Measurements from ENCODE around the gene CFDP1. TPM values are rescaled to one million over a fixed set of nuclear protein-coding genes. Genes with fewer than 3 reads are reported as not detected.
"Not testable (repeated sequence)": the region's sequence is repeated elsewhere in the genome, so short reads cannot be mapped to it uniquely, and the experiment has no call there.

Gene CFDP1
- total RNA-seq, 2 experiments from 2014 or later: 37.6 to 41.3 TPM

- no peak for DNase-seq
- peaks cover 3% of the 10 kb centered on the region for H3K36me3 Mint-ChIP-seq
- H3K27me3 Mint-ChIP-seq: no peaks in the 10 kb centered on the region
- H3K27ac Mint-ChIP-seq: no peak overlapping the region
- intact Hi-C loops (cut with micrococcal nuclease): no loop called here
- ChIA-PET CTCF (interaction anchor here (1.1 to 1.6 kb wide), 2 partner anchors 12 to 224 kb away, joined by 3 read pairs; no protein-coding TSS in a partner anchor), POLR2A (no interaction called here)
- H3K4me3 Mint-ChIP-seq: no peak overlapping the region
- peaks cover 51% of the 10 kb centered on the region for H3K4me1 Mint-ChIP-seq (ENCODE audit: low read depth)
- H3K9me3 Mint-ChIP-seq: no peaks in the 10 kb centered on the region
These were observed 24.2 kb upstream of the CFDP1 start for GRCh38 chr16:75457485-75458021.

- H3K27me3 Mint-ChIP-seq: no peaks in the 10 kb centered on the region
- intact Hi-C loops (cut with micrococcal nuclease): no loop called here
- no peak for DNase-seq
- no peak overlapping the region for H3K27ac Mint-ChIP-seq
- H3K4me3 Mint-ChIP-seq: no peak overlapping the region
- no peaks in the 10 kb centered on the region for H3K9me3 Mint-ChIP-seq
- H3K4me1 Mint-ChIP-seq (ENCODE audit: low read depth): peaks cover 46% of the 10 kb centered on the region
- peaks cover 3% of the 10 kb centered on the region for H3K36me3 Mint-ChIP-seq
- ChIA-PET POLR2A (no interaction called here), CTCF (interaction anchor here (1.6 kb wide), 1 partner anchor 223 kb away, joined by 3 read pairs; no protein-coding TSS in a partner anchor)
These were observed 23.7 kb upstream of the CFDP1 start for GRCh38 chr16:75456971-75457370.

GRCh38 chr16:75456486-75456885 lies 23.2 kb upstream of the CFDP1 start:
- CTCF ChIA-PET: interaction anchor here (0.9 to 1.6 kb wide), 2 partner anchors 9 to 222 kb away, joined by 3 read pairs; no protein-coding TSS in a partner anchor
- H3K36me3 Mint-ChIP-seq; POLR2A ChIA-PET; H3K27ac Mint-ChIP-seq; H3K4me3 Mint-ChIP-seq; DNase-seq; H3K9me3 Mint-ChIP-seq; intact Hi-C loops (cut with micrococcal nuclease); H3K27me3 Mint-ChIP-seq: not testable (repeated sequence)
- peaks cover 41% of the 10 kb centered on the region for H3K4me1 Mint-ChIP-seq (ENCODE audit: low read depth)

GRCh38 chr16:75455677-75456076 lies 22.4 kb upstream of the CFDP1 start:
- intact Hi-C loops (cut with micrococcal nuclease): no loop called here
- ChIA-PET CTCF (interaction anchor here (0.9 kb wide), 1 partner anchor 9 kb away, joined by 3 read pairs; no protein-coding TSS in a partner anchor), POLR2A (no interaction called here)
- no peak overlapping the region for H3K27ac Mint-ChIP-seq
- peaks cover 4% of the 10 kb centered on the region for H3K36me3 Mint-ChIP-seq
- no peaks in the 10 kb centered on the region for H3K9me3 Mint-ChIP-seq
- no peak overlapping the region for H3K4me3 Mint-ChIP-seq
- H3K4me1 Mint-ChIP-seq (ENCODE audit: low read depth): peaks cover 34% of the 10 kb centered on the region
- H3K27me3 Mint-ChIP-seq: no peaks in the 10 kb centered on the region
- DNase-seq: no peak

GRCh38 chr16:75452464-75453190 lies 19.3 kb upstream of the CFDP1 start:
- H3K9me3 Mint-ChIP-seq: no peaks in the 10 kb centered on the region
- H3K27me3 Mint-ChIP-seq: no peaks in the 10 kb centered on the region
- no peak overlapping the region for H3K27ac Mint-ChIP-seq
- POLR2A ChIA-PET: no interaction called here
- peaks cover 7% of the 10 kb centered on the region for H3K36me3 Mint-ChIP-seq
- DNase-seq: no peak
- intact Hi-C loops (cut with micrococcal nuclease): no loop called here
- H3K4me1 Mint-ChIP-seq (ENCODE audit: low read depth): peaks cover 20% of the 10 kb centered on the region
- H3K4me3 Mint-ChIP-seq: no peak overlapping the region
- CTCF ChIA-PET: no interaction called here

GRCh38 chr16:75446416-75446815 lies 13.1 kb upstream of the CFDP1 start:
- H3K36me3 Mint-ChIP-seq: peaks cover 8% of the 10 kb centered on the region
- H3K4me1 Mint-ChIP-seq (ENCODE audit: low read depth): no peaks in the 10 kb centered on the region
- H3K4me3 Mint-ChIP-seq: no peak overlapping the region
- no peaks in the 10 kb centered on the region for H3K27me3 Mint-ChIP-seq
- no peak overlapping the region for H3K27ac Mint-ChIP-seq
- ChIA-PET POLR2A (no interaction called here), CTCF (interaction anchor here (1.5 kb wide), 1 partner anchor 19 kb away, joined by 4 read pairs; no protein-coding TSS in a partner anchor)
- intact Hi-C loops (cut with micrococcal nuclease): no loop called here
- no peaks in the 10 kb centered on the region for H3K9me3 Mint-ChIP-seq
- DNase-seq: no peak

GRCh38 chr16:75445298-75445697 lies 12.0 kb upstream of the CFDP1 start:
- no peak overlapping the region for H3K4me3 Mint-ChIP-seq
- no peaks in the 10 kb centered on the region for H3K27me3 Mint-ChIP-seq
- no peak for DNase-seq
- ChIA-PET POLR2A (no interaction called here), CTCF (interaction anchor here (0.9 to 1.3 kb wide), 3 partner anchors 11 to 72 kb away, joined by 3 to 4 read pairs (median 4); no protein-coding TSS in a partner anchor)
- H3K9me3 Mint-ChIP-seq: no peaks in the 10 kb centered on the region
- no peaks in the 10 kb centered on the region for H3K4me1 Mint-ChIP-seq (ENCODE audit: low read depth)
- peaks cover 8% of the 10 kb centered on the region for H3K36me3 Mint-ChIP-seq
- no peak overlapping the region for H3K27ac Mint-ChIP-seq
- intact Hi-C loops (cut with micrococcal nuclease): no loop called here

- Mint-ChIP-seq H3K27ac (no peak overlapping the region), H3K27me3 (no peaks in the 10 kb centered on the region), H3K4me1 (ENCODE audit: low read depth) (no peaks in the 10 kb centered on the region), H3K9me3 (no peaks in the 10 kb centered on the region), H3K4me3 (no peak overlapping the region), H3K36me3 (peaks cover 5% of the 10 kb centered on the region)
- POLR2A ChIA-PET: no interaction called here
- no peak for DNase-seq
- intact Hi-C loops (cut with micrococcal nuclease): no loop called here
- CTCF ChIA-PET: no interaction called here
These were observed 10.0 kb upstream of the CFDP1 start for GRCh38 chr16:75443298-75443697.

GRCh38 chr16:75433732-75434413 lies 570 bp upstream of the CFDP1 start:
- Mint-ChIP-seq H3K27me3 (no peaks in the 10 kb centered on the region), H3K9me3 (no peaks in the 10 kb centered on the region), H3K4me3 (peak overlapping the region; percentile 90), H3K4me1 (ENCODE audit: low read depth) (peaks cover 32% of the 10 kb centered on the region), H3K27ac (peak overlapping the region; percentile 87), H3K36me3 (peaks cover 2% of the 10 kb centered on the region)
- ChIA-PET CTCF (interaction anchor here (0.8 to 2.6 kb wide), 8 partner anchors 9 to 330 kb away, joined by 3 to 16 read pairs (median 4); partner anchors contain the start of genes ADAT1 and TMEM170A), POLR2A (interaction anchor here (0.5 to 2.1 kb wide), 10 partner anchors 13 to 215 kb away, joined by 3 to 6 read pairs (median 4); partner anchors contain the start of genes ADAT1, KARS1 and TERF2IP)
- no peak for DNase-seq
- intact Hi-C loops (cut with micrococcal nuclease): loop anchor here (1.0 to 2.0 kb wide), 9 partner anchors 30 to 1756 kb away; partner anchors contain the start of genes ADAT1, GABARAPL2, TMEM170A and TMEM231

- intact Hi-C loops (cut with micrococcal nuclease): no loop called here
- Mint-ChIP-seq H3K9me3 (no peaks in the 10 kb centered on the region), H3K36me3 (peaks cover 2% of the 10 kb centered on the region), H3K27ac (no peak overlapping the region), H3K4me1 (ENCODE audit: low read depth) (peaks cover 46% of the 10 kb centered on the region), H3K27me3 (no peaks in the 10 kb centered on the region), H3K4me3 (no peak overlapping the region)
- CTCF ChIA-PET: interaction anchor here (0.5 kb wide), 1 partner anchor 399 kb away, joined by 3 read pairs; no protein-coding TSS in a partner anchor
- POLR2A ChIA-PET: no interaction called here
- no peak for DNase-seq
These were observed 3.5 kb downstream of the CFDP1 start for GRCh38 chr16:75429621-75430403.

- CTCF ChIA-PET; H3K27me3 Mint-ChIP-seq; H3K4me3 Mint-ChIP-seq; H3K9me3 Mint-ChIP-seq; H3K27ac Mint-ChIP-seq; H3K36me3 Mint-ChIP-seq; intact Hi-C loops (cut with micrococcal nuclease); POLR2A ChIA-PET: not testable (repeated sequence)
- H3K4me1 Mint-ChIP-seq (ENCODE audit: low read depth): peaks cover 35% of the 10 kb centered on the region
- DNase-seq: peak; percentile 39
These were observed 6.8 kb downstream of the CFDP1 start for GRCh38 chr16:75426524-75426923.
